Measurements from ENCODE around the gene GUF1.

The GUF1 gene

DNA sequence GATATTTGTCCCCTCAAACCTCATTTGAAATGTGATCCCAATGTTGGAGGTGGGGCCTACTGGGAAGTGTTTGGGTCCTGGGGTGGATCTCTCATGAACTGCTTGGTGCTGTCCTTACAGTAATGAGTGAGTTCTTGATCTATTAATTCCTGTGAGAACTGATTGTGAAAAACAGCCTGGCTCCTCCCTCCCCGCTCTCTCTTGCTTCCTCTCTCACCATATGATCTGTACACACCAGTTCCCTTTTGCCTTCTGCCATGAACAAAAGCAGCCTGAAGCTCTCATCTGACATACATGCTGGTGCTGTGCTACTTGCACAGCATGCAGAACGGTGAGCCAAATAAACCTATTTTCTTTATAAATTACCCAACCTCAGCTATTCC lies 15.6 kb upstream of the GUF1 start:
- Histone ChIP-seq H3K36me3 (ENCODE audit: insufficient read depth, low read length) (no peaks in the 10 kb centered on the region), H3K9ac (ENCODE audit: low read depth, low read length) (no peak overlapping the region), H3K9me3 (ENCODE audit: insufficient read depth, low read depth, low read length) (no peaks in the 10 kb centered on the region), H3K27ac (ENCODE audit: low read depth, low read length) (no peak overlapping the region), H3K27me3 (ENCODE audit: insufficient read depth, low read length) (no peaks in the 10 kb centered on the region), H3K4me3 (ENCODE audit: low read length) (no peak overlapping the region), H3K4me1 (ENCODE audit: insufficient read depth, low read length) (no peaks in the 10 kb centered on the region)
- 43% methylated on average over 2 of the region's 2 CpGs for WGBS

- Histone ChIP-seq H3K4me3 (ENCODE audit: low read length) (no peak overlapping the region), H3K9ac (ENCODE audit: low read depth, low read length) (no peak overlapping the region), H3K27me3 (ENCODE audit: insufficient read depth, low read length) (no peaks in the 10 kb centered on the region), H3K27ac (ENCODE audit: low read depth, low read length) (no peak overlapping the region), H3K4me1 (ENCODE audit: insufficient read depth, low read length) (no peaks in the 10 kb centered on the region), H3K36me3 (ENCODE audit: insufficient read depth, low read length) (no peaks in the 10 kb centered on the region), H3K9me3 (ENCODE audit: insufficient read depth, low read depth, low read length) (no peaks in the 10 kb centered on the region)
- WGBS = 94% methylated on average over 19 of the region's 20 CpGs
Measured at GRCh38 chr4:44663539-44664263, 14.5 kb upstream of the GUF1 start.

GRCh38 chr4:44668526-44668925 lies 9.7 kb upstream of the GUF1 start:
- Histone ChIP-seq H3K9me3 (ENCODE audit: insufficient read depth, low read depth, low read length) (no peaks in the 10 kb centered on the region), H3K4me3 (ENCODE audit: low read length) (no peak overlapping the region), H3K27ac (ENCODE audit: low read depth, low read length) (no peak overlapping the region), H3K9ac (ENCODE audit: low read depth, low read length) (no peak overlapping the region), H3K27me3 (ENCODE audit: insufficient read depth, low read length) (no peaks in the 10 kb centered on the region; the same call in 1 of the 2 replicates), H3K36me3 (ENCODE audit: insufficient read depth, low read length) (no peaks in the 10 kb centered on the region), H3K4me1 (ENCODE audit: insufficient read depth, low read length) (no peaks in the 10 kb centered on the region)
- 35% methylated on average over 2 of the region's 2 CpGs for WGBS

- no peak overlapping the region for H3K4me3 ChIP-seq (ENCODE audit: low read length)
- WGBS = 74% methylated on average over 4 of the region's 4 CpGs
- H3K9me3 ChIP-seq (ENCODE audit: insufficient read depth, low read depth, low read length) = no peaks in the 10 kb centered on the region
Measured at GRCh38 chr4:44670506-44671199, 7.6 kb upstream of the GUF1 start.

DNA sequence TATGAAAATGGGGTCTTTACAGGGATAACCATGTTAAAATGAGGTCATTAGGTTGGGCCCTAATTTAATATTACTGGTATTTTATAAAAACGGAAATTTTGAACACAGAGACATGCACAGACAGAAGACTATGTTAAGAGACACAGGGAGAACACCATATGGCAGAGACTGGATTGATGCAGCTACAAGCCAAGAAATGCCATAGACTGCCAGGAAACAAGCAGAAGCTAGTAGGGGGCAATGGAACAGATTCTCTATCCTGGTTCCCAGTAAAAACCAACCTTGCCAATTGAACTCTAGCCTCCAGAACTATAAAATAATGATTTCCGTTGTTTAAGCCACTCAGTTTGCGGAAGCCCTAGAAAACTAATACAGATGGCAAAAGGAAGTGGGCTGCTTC lies 6.6 kb upstream of the GUF1 start:
- no peaks in the 10 kb centered on the region for H3K36me3 ChIP-seq (ENCODE audit: insufficient read depth, low read length)
- H3K4me3 ChIP-seq (ENCODE audit: low read length) = no peak overlapping the region
- no peaks in the 10 kb centered on the region for H3K4me1 ChIP-seq (ENCODE audit: insufficient read depth, low read length)
- no peaks in the 10 kb centered on the region for H3K9me3 ChIP-seq (ENCODE audit: insufficient read depth, low read depth, low read length)
- H3K27me3 ChIP-seq (ENCODE audit: insufficient read depth, low read length) = peaks cover 3% of the 10 kb centered on the region; the same call in 1 of the 2 replicates
- no peak overlapping the region for H3K9ac ChIP-seq (ENCODE audit: low read depth, low read length)
- no peak overlapping the region for H3K27ac ChIP-seq (ENCODE audit: low read depth, low read length)
- 91% methylated on average over 3 of the region's 3 CpGs for WGBS

More at GRCh38 chr4:44670506-44671199, 7.6 kb upstream of the GUF1 start:
- H3K27me3 ChIP-seq (ENCODE audit: insufficient read depth, low read length) = no peaks in the 10 kb centered on the region; the same call in 1 of the 2 replicates
- H3K36me3 ChIP-seq (ENCODE audit: insufficient read depth, low read length) = no peaks in the 10 kb centered on the region
- H3K4me1 ChIP-seq (ENCODE audit: insufficient read depth, low read length) = no peaks in the 10 kb centered on the region
- H3K27ac ChIP-seq (ENCODE audit: low read depth, low read length) = no peak overlapping the region
- no peak overlapping the region for H3K9ac ChIP-seq (ENCODE audit: low read depth, low read length)

GRCh38 chr4:44674471-44674870 lies 3.7 kb upstream of the GUF1 start:
- Histone ChIP-seq H3K9ac (ENCODE audit: low read depth, low read length) (no peak overlapping the region), H3K4me3 (ENCODE audit: low read length) (no peak overlapping the region), H3K27ac (ENCODE audit: low read depth, low read length) (no peak overlapping the region), H3K27me3 (ENCODE audit: insufficient read depth, low read length) (peaks cover 3% of the 10 kb centered on the region; the same call in 1 of the 2 replicates), H3K9me3 (ENCODE audit: insufficient read depth, low read depth, low read length) (no peaks in the 10 kb centered on the region), H3K4me1 (ENCODE audit: insufficient read depth, low read length) (peaks cover 5% of the 10 kb centered on the region; the same call in 1 of the 2 replicates), H3K36me3 (ENCODE audit: insufficient read depth, low read length) (no peaks in the 10 kb centered on the region)
- WGBS = no CpG with 5 or more reads among the region's 1 CpG

DNA sequence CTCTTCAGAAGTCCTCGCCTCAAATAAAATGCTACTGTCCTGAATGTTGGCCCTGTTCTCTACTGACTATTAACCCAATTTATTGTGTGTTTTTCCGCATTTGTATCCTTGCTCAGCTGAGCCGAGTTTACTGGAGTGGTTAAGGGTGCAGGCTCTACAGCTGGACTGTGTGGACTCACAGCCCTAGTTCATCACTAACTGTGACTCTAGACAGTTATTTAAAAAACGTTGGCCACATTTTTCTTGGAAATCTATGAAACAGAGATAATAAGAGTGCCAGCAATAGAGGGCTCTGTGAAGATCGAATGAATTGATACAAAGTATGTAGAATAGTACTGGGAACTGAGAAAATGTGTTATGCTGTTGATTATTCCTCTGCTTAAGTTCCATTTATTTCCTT lies 2.9 kb upstream of the GUF1 start:
- no peak overlapping the region for H3K9ac ChIP-seq (ENCODE audit: low read depth, low read length)
- no peak overlapping the region for H3K27ac ChIP-seq (ENCODE audit: low read depth, low read length)
- 77% methylated on average over 5 of the region's 5 CpGs for WGBS
- peaks cover 3% of the 10 kb centered on the region; the same call in 1 of the 2 replicates for H3K27me3 ChIP-seq (ENCODE audit: insufficient read depth, low read length)
- peaks cover 13% of the 10 kb centered on the region; the same call in 1 of the 2 replicates for H3K4me1 ChIP-seq (ENCODE audit: insufficient read depth, low read length)
- no peak overlapping the region for H3K4me3 ChIP-seq (ENCODE audit: low read length)
- H3K9me3 ChIP-seq (ENCODE audit: insufficient read depth, low read depth, low read length) = no peaks in the 10 kb centered on the region
- no peaks in the 10 kb centered on the region for H3K36me3 ChIP-seq (ENCODE audit: insufficient read depth, low read length)

GRCh38 chr4:44679060-44679459 lies 840 bp downstream of the GUF1 start:
- Histone ChIP-seq H3K4me1 (ENCODE audit: insufficient read depth, low read length) (peaks cover 13% of the 10 kb centered on the region; the same call in 1 of the 2 replicates), H3K36me3 (ENCODE audit: insufficient read depth, low read length) (peaks cover 35% of the 10 kb centered on the region), H3K9me3 (ENCODE audit: insufficient read depth, low read depth, low read length) (no peaks in the 10 kb centered on the region), H3K27ac (ENCODE audit: low read depth, low read length) (peak overlapping the region; percentile 94), H3K9ac (ENCODE audit: low read depth, low read length) (peak overlapping the region; percentile 99), H3K27me3 (ENCODE audit: insufficient read depth, low read length) (peaks cover 3% of the 10 kb centered on the region; the same call in 1 of the 2 replicates), H3K4me3 (ENCODE audit: low read length) (peak overlapping the region; percentile 100)
- WGBS = 4% methylated on average over 3 of the region's 3 CpGs

- H3K36me3 ChIP-seq (ENCODE audit: insufficient read depth, low read length) = peaks cover 91% of the 10 kb centered on the region
- no peak overlapping the region for H3K27ac ChIP-seq (ENCODE audit: low read depth, low read length)
- no peak overlapping the region for H3K9ac ChIP-seq (ENCODE audit: low read depth, low read length)
- H3K27me3 ChIP-seq (ENCODE audit: insufficient read depth, low read length) = no peaks in the 10 kb centered on the region
- H3K4me3 ChIP-seq (ENCODE audit: low read length) = no peak overlapping the region
- WGBS = 95% methylated on average over 1 of the region's 1 CpG
- H3K4me1 ChIP-seq (ENCODE audit: insufficient read depth, low read length) = peaks cover 6% of the 10 kb centered on the region; the same call in 1 of the 2 replicates
- no peaks in the 10 kb centered on the region for H3K9me3 ChIP-seq (ENCODE audit: insufficient read depth, low read depth, low read length)
Measured at GRCh38 chr4:44684648-44685047, 6.4 kb downstream of the GUF1 start.

GRCh38 chr4:44700427-44700826 lies 22.2 kb downstream of the GUF1 start:
- H3K9me3 ChIP-seq (ENCODE audit: insufficient read depth, low read depth, low read length) = no peaks in the 10 kb centered on the region
- H3K4me1 ChIP-seq (ENCODE audit: insufficient read depth, low read length) = no peaks in the 10 kb centered on the region
- no peaks in the 10 kb centered on the region for H3K27me3 ChIP-seq (ENCODE audit: insufficient read depth, low read length)
- H3K27ac ChIP-seq (ENCODE audit: low read depth, low read length) = no peak overlapping the region
- WGBS = 91% methylated on average over 1 of the region's 1 CpG
- H3K4me3 ChIP-seq (ENCODE audit: low read length) = no peak overlapping the region
- H3K9ac ChIP-seq (ENCODE audit: low read depth, low read length) = no peak overlapping the region
- H3K36me3 ChIP-seq (ENCODE audit: insufficient read depth, low read length) = peaks cover 89% of the 10 kb centered on the region

GRCh38 chr4:44701037-44701436 lies 22.8 kb downstream of the GUF1 start:
- H3K4me3 ChIP-seq (ENCODE audit: low read length) = no peak overlapping the region
- WGBS = 80% methylated on average over 1 of the region's 2 CpGs

More at GRCh38 chr4:44701037-44701436, 22.8 kb downstream of the GUF1 start:
- Histone ChIP-seq H3K36me3 (ENCODE audit: insufficient read depth, low read length) (peaks cover 85% of the 10 kb centered on the region), H3K9ac (ENCODE audit: low read depth, low read length) (no peak overlapping the region), H3K4me1 (ENCODE audit: insufficient read depth, low read length) (no peaks in the 10 kb centered on the region), H3K9me3 (ENCODE audit: insufficient read depth, low read depth, low read length) (no peaks in the 10 kb centered on the region), H3K27ac (ENCODE audit: low read depth, low read length) (no peak overlapping the region), H3K27me3 (ENCODE audit: insufficient read depth, low read length) (no peaks in the 10 kb centered on the region)
